H1 (cell line): ENCODE measurements around the gene PEX16. TPM values are rescaled to one million over a fixed set of nuclear protein-coding genes. Genes with fewer than 3 reads are reported as not detected.

Source experiments
- BACH1 ChIP-seq: IDR thresholded peaks from 2 replicates; pipeline ENCODE4 v1.6.1; 2012; ENCODE audit warnings: low read length, improper control_type of control experiment
- BRCA1 ChIP-seq: IDR thresholded peaks from 2 replicates; pipeline ENCODE4 v1.6.1; 2012; ENCODE audit warnings: low read depth, low read length, improper control_type of control experiment
- CHD1 ChIP-seq: IDR thresholded peaks from 2 replicates; pipeline ENCODE4 v1.6.1; 2012; ENCODE audit warnings: low read depth, low read length, improper control_type of control experiment
- CHD2 ChIP-seq: IDR thresholded peaks from 2 replicates; pipeline ENCODE4 v1.6.1; 2012; ENCODE audit warnings: low read length, improper control_type of control experiment
- EGR1 ChIP-seq: IDR thresholded peaks from 2 replicates; pipeline ENCODE4 v1.6.1; 2011; ENCODE audit warnings: low read depth, low read length, borderline replicate concordance
- GABPA ChIP-seq: IDR thresholded peaks from 2 replicates; pipeline ENCODE4 v1.6.1; 2011; ENCODE audit warnings: mild to moderate bottlenecking, low read length, moderate library complexity, borderline replicate concordance; ENCODE audit not compliant: insufficient read depth
- HDAC2 ChIP-seq, 2 experiments: fragments of 300-600 bp in 1 of 2; sonication (generic) in 1 of 2; IDR thresholded peaks; 2 replicates each; pipeline ENCODE4 v1.6.1; 2011 to 2012; ENCODE audit warnings: low read depth in 2 of 2, low read length in 2 of 2, mild to moderate bottlenecking in 2 of 2, moderate library complexity in 2 of 2, borderline replicate concordance in 1 of 2, inconsistent platforms in 1 of 2
- JUN ChIP-seq: IDR thresholded peaks from 2 replicates; pipeline ENCODE4 v1.6.1; 2011; ENCODE audit warnings: low read depth, mild to moderate bottlenecking, improper control_type of control experiment, low read length
- POLR2A ChIP-seq, 2 experiments: IDR thresholded peaks; 1 replicate in 1 of 2; 2 replicates in 1 of 2; pipeline ENCODE4 v1.6.1; 2011; ENCODE audit warnings: low read depth in 2 of 2, low read length in 2 of 2, mild to moderate bottlenecking in 2 of 2; ENCODE audit errors: control extremely low read depth in 1 of 2
- RXRA ChIP-seq: IDR thresholded peaks from 2 replicates; pipeline ENCODE4 v1.6.1; 2011; ENCODE audit warnings: low read depth, mild to moderate bottlenecking, low read length, moderate library complexity; ENCODE audit not compliant: insufficient read depth
- SIN3A ChIP-seq, 2 experiments: IDR thresholded peaks in 1 of 2; conservative IDR thresholded peaks in 1 of 2; 2 replicates each; pipeline ENCODE4 v1.6.1; 2011 to 2012; ENCODE audit warnings: low read length in 2 of 2, improper control_type of control experiment in 1 of 2, low read depth in 1 of 2, mild to moderate bottlenecking in 1 of 2
- SUZ12 ChIP-seq: fragments of 200-600 bp; sonication (generic); IDR thresholded peaks from 2 replicates; pipeline ENCODE4 v1.6.1; 2012; ENCODE audit warnings: mild to moderate bottlenecking, inconsistent platforms, low read length, moderate library complexity, mixed read lengths
- TBP ChIP-seq: IDR thresholded peaks from 2 replicates; pipeline ENCODE4 v1.6.1; 2011; ENCODE audit warnings: low read depth, low read length, improper control_type of control experiment
- TCF12 ChIP-seq: IDR thresholded peaks from 2 replicates; pipeline ENCODE4 v1.6.1; 2011; ENCODE audit warnings: low read depth, mild to moderate bottlenecking, low read length
- YY1 ChIP-seq: IDR thresholded peaks from 2 replicates; pipeline ENCODE4 v1.6.1; 2011; ENCODE audit warnings: low read depth, mild to moderate bottlenecking, low read length
- polyA plus RNA-seq, 7 experiments: library from polyadenylated mRNA; depleted of rRNA in 3 of 7; stranded (reverse) in 5 of 7; unstranded in 2 of 7; fragments of >200 nt in 5 of 7; fragments of 200-250 nt in 2 of 7; gene quantifications; 1 replicate in 5 of 7; 2 replicates in 1 of 7; 4 replicates in 1 of 7; pipeline versions ENCODE4 v1.2.1 to v1.2.3, GENCODE V29; 2011 to 2013; ENCODE audit warnings: missing spikeins in 2 of 7, mixed read lengths in 2 of 7
- total RNA-seq: library from RNA; stranded (reverse); fragmentation: NEBNext Ultra II Directional; extraction: Animal tissue kit (Norgen Biotek cat#: 25700); gene quantifications from 2 replicates; pipeline ENCODE4 v1.2.1, GENCODE V29; 2021
- TF ChIP-seq, protein P1 (sequence below): IDR thresholded peaks from 2 replicates; pipeline ENCODE4 v1.6.1; 2011; ENCODE audit warnings: low read length, improper control_type of control experiment
- TF ChIP-seq, protein P2 (sequence below): IDR thresholded peaks from 2 replicates; pipeline ENCODE4 v1.6.1; 2012; ENCODE audit warnings: low read length, inconsistent platforms

Gene PEX16
- total and polyA plus RNA-seq, 2 of the 8 experiments (the other 6 are each of a cell fraction or from before 2014, with no cell fraction given) = 29.2 to 36.0 TPM

DNA sequence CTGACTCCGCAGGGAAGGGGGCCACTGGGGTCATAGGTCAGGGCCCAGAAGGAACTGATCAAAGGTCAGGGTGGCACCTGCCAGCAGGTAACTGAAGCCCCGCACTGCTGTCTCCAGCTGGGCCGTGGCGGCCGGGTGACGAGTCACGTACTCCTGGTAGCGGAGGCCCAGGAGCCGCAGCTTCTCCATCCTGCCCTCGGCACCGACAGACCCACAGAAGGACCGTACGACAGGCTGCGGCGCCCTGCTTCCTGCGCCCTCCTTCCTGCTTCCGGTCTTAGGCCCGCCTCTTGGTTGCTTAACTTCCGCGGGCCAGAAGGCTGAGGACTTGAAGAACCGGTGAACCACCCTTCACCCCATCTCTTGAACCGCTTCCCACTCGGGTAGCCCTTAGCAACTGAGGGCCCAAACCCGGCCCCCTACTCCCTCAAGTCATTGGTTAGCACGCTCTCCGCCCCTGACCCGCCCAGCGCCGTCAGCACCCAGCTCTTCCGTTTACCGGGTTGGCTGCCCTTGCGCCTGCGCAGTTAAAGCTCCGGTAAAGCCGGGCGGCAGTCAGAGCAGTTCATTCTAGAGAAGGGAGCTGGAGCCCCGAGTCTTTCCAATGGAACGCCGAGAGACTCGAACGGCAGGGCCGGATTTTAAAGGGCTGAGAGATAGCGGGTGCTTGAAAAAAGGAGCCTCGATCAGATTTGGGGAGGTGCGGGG lies at the start of gene PEX16 (continued):
- TF ChIP-seq, protein P1, sequence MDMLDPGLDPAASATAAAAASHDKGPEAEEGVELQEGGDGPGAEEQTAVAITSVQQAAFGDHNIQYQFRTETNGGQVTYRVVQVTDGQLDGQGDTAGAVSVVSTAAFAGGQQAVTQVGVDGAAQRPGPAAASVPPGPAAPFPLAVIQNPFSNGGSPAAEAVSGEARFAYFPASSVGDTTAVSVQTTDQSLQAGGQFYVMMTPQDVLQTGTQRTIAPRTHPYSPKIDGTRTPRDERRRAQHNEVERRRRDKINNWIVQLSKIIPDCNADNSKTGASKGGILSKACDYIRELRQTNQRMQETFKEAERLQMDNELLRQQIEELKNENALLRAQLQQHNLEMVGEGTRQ = no peak
- peak in 1 of 2 experiments; percentile 52; a peak in 1 of 4 replicates for TF ChIP-seq HDAC2 (IDR thresholded peaks at IDR 0.05; ENCODE audit: borderline replicate concordance in 1 of 2, low read depth in 2 of 2, low read length in 2 of 2)
- TF ChIP-seq JUN = no peak
- TF ChIP-seq CHD2 = no peak
- no peak for TF ChIP-seq RXRA
- TF ChIP-seq SIN3A (conservative IDR thresholded peaks at IDR 0.05 in 1 of 2, IDR thresholded peaks at IDR 0.05 in 1 of 2; ENCODE audit: low read depth in 1 of 2, low read length in 2 of 2) = peak in 1 of 2 experiments; percentile 44; a peak in 1 of 4 replicates
- TF ChIP-seq SUZ12 = no peak
- no peak for TF ChIP-seq BRCA1
- TF ChIP-seq, protein P2, sequence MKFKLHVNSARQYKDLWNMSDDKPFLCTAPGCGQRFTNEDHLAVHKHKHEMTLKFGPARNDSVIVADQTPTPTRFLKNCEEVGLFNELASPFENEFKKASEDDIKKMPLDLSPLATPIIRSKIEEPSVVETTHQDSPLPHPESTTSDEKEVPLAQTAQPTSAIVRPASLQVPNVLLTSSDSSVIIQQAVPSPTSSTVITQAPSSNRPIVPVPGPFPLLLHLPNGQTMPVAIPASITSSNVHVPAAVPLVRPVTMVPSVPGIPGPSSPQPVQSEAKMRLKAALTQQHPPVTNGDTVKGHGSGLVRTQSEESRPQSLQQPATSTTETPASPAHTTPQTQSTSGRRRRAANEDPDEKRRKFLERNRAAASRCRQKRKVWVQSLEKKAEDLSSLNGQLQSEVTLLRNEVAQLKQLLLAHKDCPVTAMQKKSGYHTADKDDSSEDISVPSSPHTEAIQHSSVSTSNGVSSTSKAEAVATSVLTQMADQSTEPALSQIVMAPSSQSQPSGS = no peak
- TF ChIP-seq GABPA = peak; percentile 89; the same call in 1 of the 2 replicates
- no peak for TF ChIP-seq CHD1
- TF ChIP-seq YY1 = 0 out of 2 replicates have a peak, but pooled peaks have one; percentile 40
- TF ChIP-seq EGR1 = no peak
- no peak; the same call in 1 of the 2 replicates for TF ChIP-seq TBP
- no peak for TF ChIP-seq TCF12
- TF ChIP-seq BACH1 = no peak
- peak in 1 of 2 experiments; percentile 63; a peak in 2 of 3 replicates for TF ChIP-seq POLR2A (IDR thresholded peaks at IDR 0.05; ENCODE audit: control extremely low read depth in 1 of 2, low read depth in 2 of 2, low read length in 2 of 2)
